ENCODE results near the gene FGFR2. TPM values are rescaled to one million over a fixed set of nuclear protein-coding genes. Genes with fewer than 3 reads are reported as not detected.

FGFR2 gene
- total RNA-seq, 1 donor, result 13.8 TPM

GRCh38 chr10:121615836-121616235 is 17.6 kb upstream of the FGFR2 start:
- no peaks in the 10 kb centered on the region for H3K27me3 ChIP-seq (ENCODE audit: insufficient read depth, low read length)
- H3K4me3 ChIP-seq (ENCODE audit: insufficient read depth, low read length), result no peak overlapping the region
- no peak for DNase-seq (ENCODE audit: insufficient read length, low spot score, missing footprints)
- H3K79me2 ChIP-seq (ENCODE audit: insufficient read depth, low read length), result no peaks in the 10 kb centered on the region
- no peaks in the 10 kb centered on the region for H3K9me3 ChIP-seq (ENCODE audit: low read depth, low read length)
- H3K36me3 ChIP-seq (ENCODE audit: insufficient read depth, low read length), result no peaks in the 10 kb centered on the region
- no peak for TF ChIP-seq CTCF (IDR thresholded peaks at IDR 0.05; ENCODE audit: extremely low read depth, low read depth, low read length)
- no peak overlapping the region for H3K4me2 ChIP-seq (ENCODE audit: insufficient read depth, low read length)
- no peaks in the 10 kb centered on the region for H3K4me1 ChIP-seq (ENCODE audit: insufficient read depth, low read length)
- H4K20me1 ChIP-seq (ENCODE audit: insufficient read depth, low read length), result no peaks in the 10 kb centered on the region
- H3K27ac ChIP-seq (ENCODE audit: low read depth, low read length), result no peak overlapping the region
- no peak overlapping the region for H2AFZ ChIP-seq (ENCODE audit: low read length)

GRCh38 chr10:121615435-121615793 is 17.2 kb upstream of the FGFR2 start:
- H3K9me3 ChIP-seq (ENCODE audit: low read depth, low read length), result no peaks in the 10 kb centered on the region
- no peaks in the 10 kb centered on the region for H4K20me1 ChIP-seq (ENCODE audit: insufficient read depth, low read length)
- DNase-seq (ENCODE audit: insufficient read length, low spot score, missing footprints), result no peak
- H3K4me3 ChIP-seq (ENCODE audit: insufficient read depth, low read length), result no peak overlapping the region
- no peak overlapping the region for H2AFZ ChIP-seq (ENCODE audit: low read length)
- no peaks in the 10 kb centered on the region for H3K79me2 ChIP-seq (ENCODE audit: insufficient read depth, low read length)
- H3K27me3 ChIP-seq (ENCODE audit: insufficient read depth, low read length), result no peaks in the 10 kb centered on the region
- no peaks in the 10 kb centered on the region for H3K4me1 ChIP-seq (ENCODE audit: insufficient read depth, low read length)
- no peaks in the 10 kb centered on the region for H3K36me3 ChIP-seq (ENCODE audit: insufficient read depth, low read length)
- no peak overlapping the region for H3K4me2 ChIP-seq (ENCODE audit: insufficient read depth, low read length)
- no peak overlapping the region for H3K27ac ChIP-seq (ENCODE audit: low read depth, low read length)
- no peak for TF ChIP-seq CTCF (IDR thresholded peaks at IDR 0.05; ENCODE audit: extremely low read depth, low read depth, low read length)

- Histone ChIP-seq H3K4me3 (ENCODE audit: insufficient read depth, low read length) (no peak overlapping the region), H2AFZ (ENCODE audit: low read length) (no peak overlapping the region)
- no peak for DNase-seq (ENCODE audit: insufficient read length, low spot score, missing footprints)
These were observed 16.6 kb upstream of the FGFR2 start for GRCh38 chr10:121614613-121615434.

More at GRCh38 chr10:121614613-121615434, 16.6 kb upstream of the FGFR2 start:
- no peak for TF ChIP-seq CTCF (IDR thresholded peaks at IDR 0.05; ENCODE audit: extremely low read depth, low read depth, low read length)
- Histone ChIP-seq H3K4me1 (ENCODE audit: insufficient read depth, low read length) (no peaks in the 10 kb centered on the region), H3K4me2 (ENCODE audit: insufficient read depth, low read length) (no peak overlapping the region), H4K20me1 (ENCODE audit: insufficient read depth, low read length) (no peaks in the 10 kb centered on the region), H3K27me3 (ENCODE audit: insufficient read depth, low read length) (no peaks in the 10 kb centered on the region), H3K9me3 (ENCODE audit: low read depth, low read length) (no peaks in the 10 kb centered on the region), H3K79me2 (ENCODE audit: insufficient read depth, low read length) (no peaks in the 10 kb centered on the region), H3K27ac (ENCODE audit: low read depth, low read length) (no peak overlapping the region), H3K36me3 (ENCODE audit: insufficient read depth, low read length) (no peaks in the 10 kb centered on the region)
